DMS 273 treated with DMSO at 0.1 percent for 48 hours (cell line): ENCODE data around the gene SNX4.

Source experiments
- DNase-seq: peaks from one replicate; lab custom pipeline; 2025; lab: John Stamatoyannopoulos, UW

SNX4 gene

GRCh38 chr3:125403789-125404188 lies 116.2 kb downstream of the SNX4 start:
- DNase-seq, result no peak

- no peak for DNase-seq
Observed at GRCh38 chr3:125402639-125403038, 117.4 kb downstream of the SNX4 start.

- no peak for DNase-seq
Observed at GRCh38 chr3:125401402-125401801, 118.6 kb downstream of the SNX4 start.

GRCh38 chr3:125398952-125399351 lies 121.0 kb downstream of the SNX4 start:
- DNase-seq, result no peak
